22Rv1 (cell line): ENCODE measurements around the gene PARK7.

Source experiments
- ZFX ChIP-seq: fragments of 450-650 bp; IDR thresholded peaks from 2 replicates; pipeline ENCODE4 v1.6.1; 2017; ENCODE audit warnings: antibody characterized with exemption, borderline replicate concordance
- TF ChIP-seq, protein P1 (sequence below): fragments of 450-650 bp; IDR thresholded peaks from 2 replicates; pipeline ENCODE4 v1.5.1; 2017; ENCODE audit warnings: mild to moderate bottlenecking

DNA sequence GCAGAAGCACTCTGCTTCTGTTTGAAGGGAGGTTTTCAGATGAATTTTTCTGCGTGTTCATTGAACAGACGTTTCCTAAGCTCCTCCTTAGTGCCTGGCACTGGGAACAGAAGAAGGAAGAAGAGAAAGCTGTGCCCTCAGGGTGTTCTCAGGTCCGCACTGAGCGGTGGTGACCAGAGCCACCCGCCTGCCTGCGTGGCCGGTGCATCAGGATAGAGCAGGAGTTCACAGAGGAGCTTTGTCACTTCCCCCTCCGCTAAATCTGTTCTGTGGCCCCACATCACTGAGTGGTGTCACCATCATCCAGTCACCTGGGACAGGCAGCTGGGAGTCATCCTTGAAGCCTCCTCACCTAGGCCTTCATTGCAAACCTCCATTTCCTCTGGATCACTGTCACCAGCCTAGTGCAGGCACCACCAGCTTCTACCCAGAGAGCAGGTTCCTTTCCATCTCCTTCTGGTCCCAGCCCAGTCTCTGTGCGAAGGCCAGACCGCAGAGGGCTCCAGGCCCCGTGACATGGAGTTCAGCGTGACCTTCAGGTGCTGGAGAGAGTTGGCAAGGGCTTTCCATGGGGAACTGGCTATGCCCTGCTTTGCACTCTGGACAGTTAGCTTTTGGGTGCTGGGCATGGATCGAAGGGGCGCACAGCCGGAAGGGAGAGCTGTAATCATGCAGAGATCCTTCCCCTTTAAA lies 21.7 kb downstream of the PARK7 start:
- TF ChIP-seq, protein P1, sequence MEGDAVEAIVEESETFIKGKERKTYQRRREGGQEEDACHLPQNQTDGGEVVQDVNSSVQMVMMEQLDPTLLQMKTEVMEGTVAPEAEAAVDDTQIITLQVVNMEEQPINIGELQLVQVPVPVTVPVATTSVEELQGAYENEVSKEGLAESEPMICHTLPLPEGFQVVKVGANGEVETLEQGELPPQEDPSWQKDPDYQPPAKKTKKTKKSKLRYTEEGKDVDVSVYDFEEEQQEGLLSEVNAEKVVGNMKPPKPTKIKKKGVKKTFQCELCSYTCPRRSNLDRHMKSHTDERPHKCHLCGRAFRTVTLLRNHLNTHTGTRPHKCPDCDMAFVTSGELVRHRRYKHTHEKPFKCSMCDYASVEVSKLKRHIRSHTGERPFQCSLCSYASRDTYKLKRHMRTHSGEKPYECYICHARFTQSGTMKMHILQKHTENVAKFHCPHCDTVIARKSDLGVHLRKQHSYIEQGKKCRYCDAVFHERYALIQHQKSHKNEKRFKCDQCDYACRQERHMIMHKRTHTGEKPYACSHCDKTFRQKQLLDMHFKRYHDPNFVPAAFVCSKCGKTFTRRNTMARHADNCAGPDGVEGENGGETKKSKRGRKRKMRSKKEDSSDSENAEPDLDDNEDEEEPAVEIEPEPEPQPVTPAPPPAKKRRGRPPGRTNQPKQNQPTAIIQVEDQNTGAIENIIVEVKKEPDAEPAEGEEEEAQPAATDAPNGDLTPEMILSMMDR: no peak
- TF ChIP-seq ZFX: no peak
